ENCODE results near the gene PDZK1IP1. TPM values are rescaled to one million over a fixed set of nuclear protein-coding genes. Genes with fewer than 3 reads are reported as not detected.
A peak's percentile ranks its signal among the peaks of the same experiment; 100 is the strongest.

The PDZK1IP1 gene
- total and polyA plus RNA-seq, 12 donors, result 0.17 to 16.9 (median 3.8) TPM

DNA sequence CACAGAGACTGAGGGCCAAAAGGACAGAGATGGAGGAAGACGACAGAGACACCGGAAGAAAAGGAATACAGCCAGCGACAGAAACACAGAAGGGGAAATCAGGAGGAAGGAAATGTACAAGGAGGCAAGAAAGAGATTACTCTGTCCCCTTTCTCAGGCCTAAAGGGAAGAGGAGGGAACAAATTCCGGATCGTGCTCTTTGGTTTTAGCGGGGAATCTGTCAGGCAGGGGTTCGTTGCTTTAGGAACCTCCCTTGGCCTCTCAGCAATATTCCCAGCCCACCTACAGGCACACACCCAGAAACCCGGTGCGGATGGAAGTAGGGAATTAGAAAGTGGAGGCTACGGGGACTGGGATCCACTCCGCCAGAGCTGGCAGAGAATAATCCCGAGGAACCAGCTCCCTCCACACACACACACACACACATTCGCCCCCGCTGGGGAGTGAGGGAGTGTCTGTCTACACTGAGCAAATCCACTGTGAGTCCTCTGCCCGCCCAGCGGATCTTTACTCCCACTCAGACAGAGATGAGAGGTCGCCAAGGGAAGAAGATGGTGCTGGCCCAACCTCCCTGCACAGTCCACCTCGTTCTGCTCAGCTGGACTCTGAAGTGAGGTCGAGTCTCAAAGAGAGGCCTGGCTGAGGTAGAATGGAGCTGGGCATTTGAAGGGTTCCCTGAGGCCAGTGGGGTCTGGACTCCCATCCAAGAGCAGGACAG, 36.4 kb upstream of the PDZK1IP1 start:
- Histone ChIP-seq H3K9me3 (replicated peaks in 1 of 3) (no peaks in the 10 kb centered on the region), H3K36me3 (replicated peaks in 1 of 2) (no peaks in the 10 kb centered on the region), H3K27me3 (peaks cover 66% of the 10 kb centered on the region), H3K4me3 (peak overlapping the region in 1 of 4 donors; percentile 54), H3K27ac (peak overlapping the region in 1 of 5 donors; percentile 6), H3K4me1 (replicated peaks in 1 of 2) (peaks cover 0 to 10% of the 10 kb centered on the region in 2 donors)
- 35 to 47% (median 41%) methylated on average over 17 to 19 of the region's 19 CpGs for WGBS, 4 donors
- no peak for DNase-seq
- no peak for TF ChIP-seq POLR2A (IDR thresholded peaks at IDR 0.05)
- no peak for TF ChIP-seq CTCF (IDR thresholded peaks at IDR 0.05)
- intact Hi-C loops (cut with DNase I), result no loop called here

DNA sequence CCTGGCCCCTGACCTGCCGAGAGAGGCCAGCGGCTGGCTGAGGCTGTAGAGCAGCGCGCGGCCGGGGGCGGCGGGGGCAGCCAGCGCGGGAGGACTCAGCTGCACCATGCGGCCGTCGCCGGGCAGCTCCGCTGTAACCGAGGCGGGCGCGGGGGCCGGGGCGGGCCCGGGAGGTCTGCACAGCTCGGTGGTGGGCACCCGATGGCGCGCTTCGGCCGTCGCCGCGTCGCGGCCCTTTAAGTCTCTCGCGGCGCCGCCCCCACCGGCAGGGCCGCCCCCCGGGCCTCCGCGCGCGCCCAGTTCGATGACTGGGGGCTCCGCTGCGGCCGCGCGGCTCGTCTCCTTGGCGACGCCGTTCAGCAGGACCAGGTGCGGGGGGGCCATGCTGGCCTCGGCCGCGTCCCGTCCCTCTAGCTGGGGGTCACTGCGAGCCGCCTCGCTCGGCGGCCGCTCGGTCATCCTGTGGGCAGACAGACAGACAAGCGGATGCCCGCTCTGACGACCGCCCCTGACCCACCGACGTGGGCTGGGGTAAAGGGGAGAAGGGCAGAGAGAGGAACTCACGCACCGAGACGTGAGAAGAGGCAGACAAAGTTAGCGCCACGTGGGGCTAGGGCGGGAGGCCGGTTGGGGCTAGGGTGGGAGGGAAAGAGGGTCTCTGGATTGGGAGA, 35.7 kb upstream of the PDZK1IP1 start:
- Histone ChIP-seq H3K4me1 (replicated peaks in 1 of 2) (peaks cover 0 to 10% of the 10 kb centered on the region in 2 donors), H3K36me3 (replicated peaks in 1 of 2) (no peaks in the 10 kb centered on the region), H3K9me3 (replicated peaks in 1 of 3) (no peaks in the 10 kb centered on the region), H3K4me3 (peak overlapping the region in 1 of 4 donors; percentile 54), H3K27ac (peak overlapping the region in 1 of 5 donors; percentile 34), H3K27me3 (peaks cover 60% of the 10 kb centered on the region)
- intact Hi-C loops (cut with DNase I), result no loop called here
- peak in 1 of 7 donors; percentile 27 for DNase-seq
- 1 to 4% (median 3%) methylated on average over 9 to 78 of the region's 79 CpGs for WGBS, 4 donors
- TF ChIP-seq CTCF (IDR thresholded peaks at IDR 0.05) (no peak), POLR2A (IDR thresholded peaks at IDR 0.05) (no peak)

DNA sequence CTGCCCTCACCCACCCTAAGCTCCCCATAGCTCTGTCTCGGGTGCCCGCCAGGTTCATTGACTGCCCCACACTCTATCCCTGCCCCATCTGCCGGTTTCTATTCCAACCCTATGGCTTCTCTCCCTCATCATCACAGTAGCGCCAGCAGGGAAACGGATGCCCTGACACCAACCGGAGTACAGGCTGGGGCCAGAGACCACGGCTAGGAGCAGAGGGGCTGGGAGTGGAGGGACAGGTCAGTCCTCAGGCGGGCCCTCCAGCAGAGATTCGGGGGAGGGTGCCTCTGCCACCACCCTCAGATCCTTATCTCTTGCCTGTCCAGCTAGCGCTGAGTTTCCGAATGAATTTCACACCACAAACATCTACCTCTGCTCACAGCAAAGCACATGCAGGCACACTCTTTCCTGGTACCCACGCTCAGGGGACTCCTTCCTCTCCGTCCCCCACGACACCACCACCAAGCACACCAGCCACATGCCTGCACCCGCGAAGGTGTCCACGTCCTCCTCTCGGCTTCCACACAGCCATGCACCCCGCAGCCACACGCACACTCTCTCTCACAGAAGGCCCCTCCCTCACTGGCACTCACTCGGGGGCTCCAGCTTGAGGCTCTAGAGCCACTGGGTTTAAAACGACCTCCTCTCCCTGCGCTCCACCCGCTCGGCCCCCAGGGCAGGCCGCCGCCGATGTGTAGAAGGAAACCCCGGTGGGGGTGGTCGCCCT, 35.0 kb upstream of the PDZK1IP1 start:
- H3K4me3 ChIP-seq, result peak overlapping the region in 1 of 4 donors; percentile 54
- peaks cover 0 to 10% of the 10 kb centered on the region in 2 donors for H3K4me1 ChIP-seq (replicated peaks in 1 of 2)
- peaks cover 53% of the 10 kb centered on the region for H3K27me3 ChIP-seq
- TF ChIP-seq POLR2A (IDR thresholded peaks at IDR 0.05) (no peak), CTCF (IDR thresholded peaks at IDR 0.05) (no peak)
- intact Hi-C loops (cut with DNase I), result no loop called here
- no peak overlapping the region for H3K27ac ChIP-seq
- no peaks in the 10 kb centered on the region for H3K36me3 ChIP-seq (replicated peaks in 1 of 2)
- no peaks in the 10 kb centered on the region for H3K9me3 ChIP-seq (replicated peaks in 1 of 3)
- 5 to 8% (median 7%) methylated on average over 20 to 30 of the region's 30 CpGs for WGBS, 4 donors
- DNase-seq, result peak in 1 of 7 donors; percentile 30

Data from adrenal gland (tissue), 12 donors.